ENCODE results near the gene CBR1. TPM values are rescaled to one million over a fixed set of nuclear protein-coding genes. Genes with fewer than 3 reads are reported as not detected.
"Not testable (repeated sequence)": the region's sequence is repeated elsewhere in the genome, so short reads cannot be mapped to it uniquely, and the experiment has no call there.

The CBR1 gene
- total and polyA plus RNA-seq, 5 experiments from 2014 or later, result 23.9 to 59.9 (median 36.3) TPM

GRCh38 chr21:36073181-36073580 is 3.4 kb downstream of the CBR1 start:
- no peak overlapping the region for H3K27ac Mint-ChIP-seq
- ATAC-seq (no peak), DNase-seq (no peak)
- peaks cover 30 to 57% (median 45%) of the 10 kb centered on the region in 4 donors for H3K4me1 Mint-ChIP-seq
- H3K36me3 Mint-ChIP-seq, result peaks cover 12 to 26% (median 22%) of the 10 kb centered on the region in 3 donors
- H3K9me3 Mint-ChIP-seq, result peaks cover 0 to 10% (median 6%) of the 10 kb centered on the region in 9 donors
- no peak overlapping the region for H3K4me3 Mint-ChIP-seq
- H3K27me3 Mint-ChIP-seq, result no peaks in the 10 kb centered on the region
- POLR2A ChIA-PET, result interaction anchor here (0.6 to 1.6 kb wide), 2 partner anchors 13 to 265 kb away, joined by 3 to 7 read pairs; partner anchors contain the start of gene SETD4

GRCh38 chr21:36073911-36074310 is 4.1 kb downstream of the CBR1 start:
- H3K4me1 Mint-ChIP-seq, result peaks cover 28 to 65% (median 48%) of the 10 kb centered on the region in 4 donors
- H3K36me3 Mint-ChIP-seq, result peaks cover 10 to 26% (median 20%) of the 10 kb centered on the region in 3 donors
- ATAC-seq, H3K9me3 Mint-ChIP-seq, H3K27me3 Mint-ChIP-seq, H3K27ac Mint-ChIP-seq, DNase-seq, H3K4me3 Mint-ChIP-seq: not testable (repeated sequence)
- POLR2A ChIA-PET, result interaction anchor here (0.6 kb wide), 2 partner anchors 39 to 264 kb away, joined by 3 to 7 read pairs; no protein-coding TSS in a partner anchor

- Mint-ChIP-seq H3K36me3 (peaks cover 7 to 28% (median 18%) of the 10 kb centered on the region in 3 donors), H3K4me3 (no peak overlapping the region), H3K4me1 (peaks cover 32 to 70% (median 46%) of the 10 kb centered on the region in 4 donors), H3K9me3 (peaks cover 0 to 3% (median 0%) of the 10 kb centered on the region in 9 donors), H3K27ac (peak overlapping the region in 3 of 10 donors; percentile 8 to 86 (median 29)), H3K27me3 (no peaks in the 10 kb centered on the region)
- DNase-seq, result no peak
- ATAC-seq, result no peak
- POLR2A ChIA-PET, result no interaction called here
These were observed 5.3 kb downstream of the CBR1 start for GRCh38 chr21:36075171-36075570.

GRCh38 chr21:36075953-36076352 is 6.1 kb downstream of the CBR1 start:
- peaks cover 26 to 63% (median 38%) of the 10 kb centered on the region in 4 donors for H3K4me1 Mint-ChIP-seq
- peaks cover 7 to 28% (median 17%) of the 10 kb centered on the region in 3 donors for H3K36me3 Mint-ChIP-seq
- H3K27me3 Mint-ChIP-seq, result no peaks in the 10 kb centered on the region
- POLR2A ChIA-PET, result no interaction called here
- peak overlapping the region in 4 of 10 donors; percentile 8 to 86 (median 36) for H3K27ac Mint-ChIP-seq
- H3K4me3 Mint-ChIP-seq, result no peak overlapping the region
- H3K9me3 Mint-ChIP-seq, result peaks cover 0 to 3% (median 0%) of the 10 kb centered on the region in 9 donors
- no peak for ATAC-seq
- no peak for DNase-seq

- ATAC-seq, result no peak
- POLR2A ChIA-PET, result no interaction called here
- peaks cover 0 to 3% (median 0%) of the 10 kb centered on the region in 9 donors for H3K9me3 Mint-ChIP-seq
- DNase-seq, result no peak
- peaks cover 3 to 17% (median 12%) of the 10 kb centered on the region in 3 donors for H3K36me3 Mint-ChIP-seq
- H3K4me1 Mint-ChIP-seq, result peaks cover 16 to 53% (median 27%) of the 10 kb centered on the region in 4 donors
- H3K27me3 Mint-ChIP-seq, result no peaks in the 10 kb centered on the region
- no peak overlapping the region for H3K4me3 Mint-ChIP-seq
- H3K27ac Mint-ChIP-seq, result peak overlapping the region in 4 of 10 donors; percentile 18 to 90 (median 22)
These were observed 7.2 kb downstream of the CBR1 start for GRCh38 chr21:36076878-36077655.

GRCh38 chr21:36077758-36078157 is 7.9 kb downstream of the CBR1 start:
- Mint-ChIP-seq H3K9me3 (peaks cover 0 to 3% (median 0%) of the 10 kb centered on the region in 9 donors), H3K27me3 (no peaks in the 10 kb centered on the region), H3K4me1 (peaks cover 13 to 46% (median 21%) of the 10 kb centered on the region in 4 donors), H3K36me3 (peaks cover 0 to 11% (median 5%) of the 10 kb centered on the region in 3 donors), H3K27ac (peak overlapping the region in 5 of 10 donors; percentile 16 to 98 (median 63)), H3K4me3 (no peak overlapping the region)
- DNase-seq (no peak), ATAC-seq (no peak)
- POLR2A ChIA-PET, result interaction anchor here (1.8 to 2.1 kb wide), 2 partner anchors 8 to 17 kb away, joined by 7 to 13 read pairs; partner anchors contain the start of genes CBR1 and SETD4

- peaks cover 0 to 5% (median 0%) of the 10 kb centered on the region in 3 donors for H3K36me3 Mint-ChIP-seq
- peak overlapping the region; percentile 45 to 91 (median 84) for H3K4me3 Mint-ChIP-seq
- ATAC-seq, result peak; percentile 84 to 94
- H3K27ac Mint-ChIP-seq, result peak overlapping the region; percentile 4 to 98 (median 92)
- peaks cover 13 to 39% (median 17%) of the 10 kb centered on the region in 4 donors for H3K4me1 Mint-ChIP-seq
- peak in 6 of 10 donors; percentile 6 to 55 (median 18) for DNase-seq
- peaks cover 0 to 3% (median 0%) of the 10 kb centered on the region in 9 donors for H3K9me3 Mint-ChIP-seq
- POLR2A ChIA-PET, result interaction anchor here (1.8 to 2.1 kb wide), 2 partner anchors 9 to 19 kb away, joined by 7 to 13 read pairs; partner anchors contain the start of genes CBR1 and SETD4
- H3K27me3 Mint-ChIP-seq, result no peaks in the 10 kb centered on the region
These were observed 9.3 kb downstream of the CBR1 start for GRCh38 chr21:36079010-36079649.

GRCh38 chr21:36079671-36080070 is 9.8 kb downstream of the CBR1 start:
- ATAC-seq (no peak), DNase-seq (no peak)
- Mint-ChIP-seq H3K4me3 (peak overlapping the region in 7 of 10 donors; percentile 59 to 90 (median 85)), H3K27ac (peak overlapping the region in 9 of 10 donors; percentile 60 to 97 (median 91)), H3K27me3 (no peaks in the 10 kb centered on the region), H3K36me3 (peaks cover 0 to 2% (median 0%) of the 10 kb centered on the region in 3 donors), H3K9me3 (peaks cover 0 to 3% (median 0%) of the 10 kb centered on the region in 9 donors), H3K4me1 (peaks cover 13 to 39% (median 17%) of the 10 kb centered on the region in 4 donors)
- POLR2A ChIA-PET, result interaction anchor here (2.1 kb wide), 1 partner anchor 10 kb away, joined by 13 read pairs; the partner anchor contains the start of gene CBR1

GRCh38 chr21:36080386-36080785 is 10.6 kb downstream of the CBR1 start:
- peak overlapping the region in 1 of 10 donors; percentile 90 for H3K27ac Mint-ChIP-seq
- DNase-seq (no peak), ATAC-seq (no peak)
- peaks cover 0 to 3% (median 0%) of the 10 kb centered on the region in 9 donors for H3K9me3 Mint-ChIP-seq
- no peaks in the 10 kb centered on the region for H3K27me3 Mint-ChIP-seq
- peaks cover 0 to 2% (median 0%) of the 10 kb centered on the region in 3 donors for H3K36me3 Mint-ChIP-seq
- no peak overlapping the region for H3K4me3 Mint-ChIP-seq
- H3K4me1 Mint-ChIP-seq, result peaks cover 12 to 39% (median 17%) of the 10 kb centered on the region in 4 donors
- POLR2A ChIA-PET, result interaction anchor here (1.0 kb wide), 1 partner anchor 21 kb away, joined by 3 read pairs; no protein-coding TSS in a partner anchor

- H3K27me3 Mint-ChIP-seq, result no peaks in the 10 kb centered on the region
- no peak overlapping the region for H3K4me3 Mint-ChIP-seq
- H3K9me3 Mint-ChIP-seq, result peaks cover 0 to 3% (median 0%) of the 10 kb centered on the region in 9 donors
- peaks cover 11 to 30% (median 20%) of the 10 kb centered on the region in 4 donors for H3K4me1 Mint-ChIP-seq
- peaks cover 0 to 2% (median 0%) of the 10 kb centered on the region in 3 donors for H3K36me3 Mint-ChIP-seq
- no peak overlapping the region for H3K27ac Mint-ChIP-seq
- ATAC-seq (no peak), DNase-seq (no peak)
- POLR2A ChIA-PET, result no interaction called here
These were observed 12.4 kb downstream of the CBR1 start for GRCh38 chr21:36082237-36082664.

GRCh38 chr21:36087362-36088138 is 17.7 kb downstream of the CBR1 start:
- ATAC-seq, result peak in 1 of 2 donors; percentile 46
- Mint-ChIP-seq H3K27me3 (no peaks in the 10 kb centered on the region), H3K4me1 (peaks cover 0 to 8% (median 3%) of the 10 kb centered on the region in 4 donors), H3K4me3 (no peak overlapping the region), H3K9me3 (peaks cover 0 to 5% (median 0%) of the 10 kb centered on the region in 9 donors), H3K27ac (peak overlapping the region in 2 of 10 donors; percentile 22 to 73), H3K36me3 (peaks cover 0 to 2% (median 0%) of the 10 kb centered on the region in 3 donors)
- POLR2A ChIA-PET, result interaction anchor here (1.2 kb wide), 1 partner anchor 18 kb away, joined by 3 read pairs; no protein-coding TSS in a partner anchor
- DNase-seq, result no peak
